Ovary (tissue), 9 donors: Measurements from ENCODE around the gene REPS2. TPM values are rescaled to one million over a fixed set of nuclear protein-coding genes. Genes with fewer than 3 reads are reported as not detected.

ENCODE experiments used
- DNase-seq, 5 donors: peaks; one replicate each; pipeline ENCODE4 v3.0.0-alpha.2; 2019 to 2020
- H3K27ac ChIP-seq, 2 donors: fragments of 200-600 bp; one replicate each; pipeline versions ENCODE4 v1.5.1 to v1.8.0; 2019 to 2022
- H3K27me3 ChIP-seq: fragments of 200-600 bp; one replicate; pipeline ENCODE4 v1.8.0; 2022
- H3K36me3 ChIP-seq: fragments of 200-600 bp; sonication (generic); one replicate; pipeline ENCODE4 v1.5.1; 2019
- H3K4me1 ChIP-seq: one replicate; pipeline ENCODE4 v1.8.1; 2013; ENCODE audit warnings: mild to moderate bottlenecking, moderate library complexity; ENCODE audit not compliant: insufficient read depth
- H3K4me3 ChIP-seq: fragments of 200-600 bp; sonication (generic); one replicate; pipeline ENCODE4 v1.5.1; 2017
- H3K9me3 ChIP-seq, 2 donors: fragments of 200-600 bp in 1 of 2; sonication (generic) in 1 of 2; one replicate each; pipeline versions ENCODE4 v1.5.1 to v1.8.1; 2013 to 2019; ENCODE audit warnings: mild to moderate bottlenecking in 1 of 2, moderate library complexity in 1 of 2
- CTCF ChIP-seq, 3 donors: fragments of 450-650 bp in 2 of 3; fragments of 200-600 bp in 1 of 3; IDR thresholded peaks; one replicate each; pipeline versions ENCODE4 v1.5.1 to v1.8.0; 2016 to 2022; ENCODE audit warnings: antibody characterized with exemption in 3 of 3, mild to moderate bottlenecking in 1 of 3
- EP300 ChIP-seq: sonication (generic); formaldehyde crosslinking; IDR thresholded peaks from one replicate; pipeline ENCODE4 v1.6.1; 2017; ENCODE audit warnings: antibody characterized with exemption
- POLR2A ChIP-seq: fragments of 450-650 bp; IDR thresholded peaks from one replicate; pipeline ENCODE4 v1.6.1; 2017; ENCODE audit warnings: antibody characterized with exemption, mild to moderate bottlenecking, moderate library complexity
- WGBS, 3 donors: extraction: QIAGEN DNeasy Blood & Tissue Kit in 1 of 3; methylation state at CpG; one replicate each; pipeline versions ENCODE4 v1.1.5 to v1.1.7; 2013 to 2017; 5-methylcytosine and 5-hydroxymethylcytosine counted together
- intact Hi-C, 4 donors: fragments of 100-400 bp; cut with DNase I; formaldehyde crosslinking; loops; one replicate each; pipeline versions ENCODE4 v1.11.0 to v1.15.1; 2022 to 2023
- polyA plus RNA-seq, 2 donors: library from polyadenylated mRNA; stranded (reverse); fragments of 200-250 nt in 1 of 2; fragments of 350-450 nt in 1 of 2; fragmentation: Illumina TruSeq in 1 of 2; extraction: RNeasy Lipid Tissue Mini Kit (QIAGEN cat#74804) in 1 of 2; gene quantifications; one replicate each; pipeline ENCODE4 v1.2.3, GENCODE V29; 2013 to 2014
- total RNA-seq, 7 donors: library from RNA; depleted of rRNA in 2 of 7; stranded (reverse); fragments of >200 nt in 2 of 7; fragmentation: NEBNext Ultra II Directional in 3 of 7; extraction: Animal tissue kit (Norgen Biotek cat#: 25700) in 3 of 7; gene quantifications; one replicate each; pipeline versions ENCODE4 v1.1.0 to v1.2.4, GENCODE V29; 2016 to 2023
- donor health status: DM: no; HTN: no; CAD: no; lungs with moderate emphysema.
- donor health status: DM: no; HTN: no; CAD: no.
- donor health status: Bipolar disorder and iron deficiency.
- donor health status: DM: yes; HTN: yes; CAD: no.
- donor health status: DM: no; HTN: no; CAD: no.
- donor health status: DM: yes; HTN: yes; CAD: no.

REPS2 gene
- total and polyA plus RNA-seq, 9 donors, result 2.1 to 25.8 (median 15.2) TPM

GRCh38 chrX:16990839-16991238 lies 44.4 kb downstream of the REPS2 start:
- no peaks in the 10 kb centered on the region for H3K27me3 ChIP-seq
- H3K9me3 ChIP-seq, result peaks cover 0 to 2% of the 10 kb centered on the region in 2 donors
- TF ChIP-seq EP300 (no peak), POLR2A (no peak), CTCF (IDR thresholded peaks at IDR 0.05) (no peak)
- no peaks in the 10 kb centered on the region for H3K4me1 ChIP-seq
- no peak overlapping the region for H3K4me3 ChIP-seq
- intact Hi-C loops, result no loop called here
- no peak for DNase-seq
- no peak overlapping the region for H3K27ac ChIP-seq
- WGBS, 3 donors, result 76 to 77% (median 77%) methylated on average over 2 of the region's 2 CpGs
- no peaks in the 10 kb centered on the region for H3K36me3 ChIP-seq

GRCh38 chrX:16992445-16992844 lies 46.0 kb downstream of the REPS2 start:
- Histone ChIP-seq H3K27ac (no peak overlapping the region), H3K27me3 (no peaks in the 10 kb centered on the region), H3K36me3 (no peaks in the 10 kb centered on the region), H3K9me3 (peaks cover 0 to 2% of the 10 kb centered on the region in 2 donors), H3K4me1 (no peaks in the 10 kb centered on the region), H3K4me3 (no peak overlapping the region)
- intact Hi-C loops, result no loop called here
- no peak for TF ChIP-seq EP300
- no peak for DNase-seq
- 73 to 76% (median 75%) methylated on average over 3 of the region's 3 CpGs for WGBS, 3 donors

GRCh38 chrX:16992951-16993350 lies 46.5 kb downstream of the REPS2 start:
- Histone ChIP-seq H3K4me3 (no peak overlapping the region), H3K27ac (no peak overlapping the region), H3K4me1 (no peaks in the 10 kb centered on the region), H3K36me3 (no peaks in the 10 kb centered on the region), H3K27me3 (no peaks in the 10 kb centered on the region), H3K9me3 (peaks cover 0 to 1% of the 10 kb centered on the region in 2 donors)
- no peak for DNase-seq
- TF ChIP-seq POLR2A (no peak), CTCF (IDR thresholded peaks at IDR 0.05) (no peak), EP300 (no peak)
- 63 to 80% (median 73%) methylated on average over 2 of the region's 2 CpGs for WGBS, 3 donors
- intact Hi-C loops, result no loop called here

- Histone ChIP-seq H3K9me3 (no peaks in the 10 kb centered on the region), H3K36me3 (no peaks in the 10 kb centered on the region), H3K27ac (no peak overlapping the region), H3K27me3 (no peaks in the 10 kb centered on the region), H3K4me3 (no peak overlapping the region), H3K4me1 (no peaks in the 10 kb centered on the region)
- WGBS, 3 donors, result 76 to 81% (median 80%) methylated on average over 4 of the region's 4 CpGs
- intact Hi-C loops, result no loop called here
- no peak for DNase-seq
- TF ChIP-seq POLR2A, result no peak
- TF ChIP-seq EP300, result no peak
- no peak for TF ChIP-seq CTCF (IDR thresholded peaks at IDR 0.05)
Measured at GRCh38 chrX:16993791-16994318, 47.4 kb downstream of the REPS2 start.

- intact Hi-C loops, result no loop called here
- H3K27me3 ChIP-seq, result no peaks in the 10 kb centered on the region
- no peaks in the 10 kb centered on the region for H3K4me1 ChIP-seq
- H3K9me3 ChIP-seq, result no peaks in the 10 kb centered on the region
- no peak for DNase-seq
- H3K27ac ChIP-seq, result no peak overlapping the region
- WGBS, 3 donors, result 55 to 76% (median 62%) methylated on average over 2 of the region's 2 CpGs
- no peak overlapping the region for H3K4me3 ChIP-seq
- no peaks in the 10 kb centered on the region for H3K36me3 ChIP-seq
- no peak for TF ChIP-seq CTCF (IDR thresholded peaks at IDR 0.05)
- no peak for TF ChIP-seq EP300
- TF ChIP-seq POLR2A, result no peak
Measured at GRCh38 chrX:16994736-16995135, 48.3 kb downstream of the REPS2 start.
